ENCODE results near the gene MAGEB3.

Gene MAGEB3

GRCh38 chrX:30280428-30280827, 50.0 kb downstream of the MAGEB3 start:
- Histone ChIP-seq H3K4me3 (ENCODE audit: low read length) (no peak overlapping the region), H3K36me3 (ENCODE audit: control insufficient read depth, insufficient read depth, low read length) (no peaks in the 10 kb centered on the region), H3K9ac (ENCODE audit: low read length) (no peak overlapping the region), H2BK120ac (ENCODE audit: low read depth, low read length) (no peak overlapping the region), H3K4me2 (ENCODE audit: low read length) (no peak overlapping the region), H3K27me3 (ENCODE audit: insufficient read depth, low read length, poor library complexity) (no peaks in the 10 kb centered on the region), H2AK5ac (ENCODE audit: low read length) (no peak overlapping the region), H3K4me1 (ENCODE audit: control insufficient read depth, low read depth, low read length) (no peaks in the 10 kb centered on the region), H2BK15ac (replicated peaks; ENCODE audit: low read depth) (no peak overlapping the region), H2BK5ac (ENCODE audit: low read length) (no peak overlapping the region), H4K5ac (ENCODE audit: low read length) (no peak overlapping the region), H3K27ac (ENCODE audit: low read depth, low read length) (no peak overlapping the region), H3K56ac (ENCODE audit: low read length) (no peak overlapping the region), H3K79me1 (ENCODE audit: low read length) (no peaks in the 10 kb centered on the region), H3K18ac (ENCODE audit: low read length) (no peak overlapping the region), H3K4ac (ENCODE audit: low read depth, low read length) (no peak overlapping the region), H3K23ac (ENCODE audit: low read length) (no peak overlapping the region), H4K8ac (ENCODE audit: low read depth, low read length) (no peak overlapping the region), H3K79me2 (ENCODE audit: control insufficient read depth, insufficient read depth, low read length) (no peaks in the 10 kb centered on the region)
- WGBS (ENCODE audit: extremely low coverage, insufficient coverage, low lambda C conversion rate), result no CpG with 5 or more reads among the region's 1 CpG
- DNase-seq, result no peak

GRCh38 chrX:30282527-30282926, 52.1 kb downstream of the MAGEB3 start:
- H3K27me3 ChIP-seq (ENCODE audit: insufficient read depth, low read length, poor library complexity), result no peaks in the 10 kb centered on the region
- no peak overlapping the region for H3K27ac ChIP-seq (ENCODE audit: low read depth, low read length)
- H3K18ac ChIP-seq (ENCODE audit: low read length), result no peak overlapping the region
- H2BK5ac ChIP-seq (ENCODE audit: low read length), result no peak overlapping the region
- no peak overlapping the region for H4K8ac ChIP-seq (ENCODE audit: low read depth, low read length)
- H3K79me1 ChIP-seq (ENCODE audit: low read length), result no peaks in the 10 kb centered on the region
- no peaks in the 10 kb centered on the region for H3K79me2 ChIP-seq (ENCODE audit: control insufficient read depth, insufficient read depth, low read length)
- H3K4ac ChIP-seq (ENCODE audit: low read depth, low read length), result no peak overlapping the region
- no peaks in the 10 kb centered on the region for H3K36me3 ChIP-seq (ENCODE audit: control insufficient read depth, insufficient read depth, low read length)
- no peak overlapping the region for H2BK120ac ChIP-seq (ENCODE audit: low read depth, low read length)
- no peak overlapping the region for H2AK5ac ChIP-seq (ENCODE audit: low read length)
- no peak overlapping the region for H3K56ac ChIP-seq (ENCODE audit: low read length)
- no peak overlapping the region for H3K23ac ChIP-seq (ENCODE audit: low read length)
- no peak overlapping the region for H3K4me2 ChIP-seq (ENCODE audit: low read length)
- no peak overlapping the region for H3K9ac ChIP-seq (ENCODE audit: low read length)
- no peak overlapping the region for H2BK15ac ChIP-seq (replicated peaks; ENCODE audit: low read depth)
- H3K4me1 ChIP-seq (ENCODE audit: control insufficient read depth, low read depth, low read length), result no peaks in the 10 kb centered on the region
- DNase-seq, result no peak
- no peak overlapping the region for H3K4me3 ChIP-seq (ENCODE audit: low read length)
- H4K5ac ChIP-seq (ENCODE audit: low read length), result no peak overlapping the region

- H3K79me2 ChIP-seq (ENCODE audit: control insufficient read depth, insufficient read depth, low read length), result no peaks in the 10 kb centered on the region
- H3K4me1 ChIP-seq (ENCODE audit: control insufficient read depth, low read depth, low read length), result no peaks in the 10 kb centered on the region
- no peak overlapping the region for H3K4me3 ChIP-seq (ENCODE audit: low read length)
- H3K27ac ChIP-seq (ENCODE audit: low read depth, low read length), result no peak overlapping the region
- no peak overlapping the region for H4K8ac ChIP-seq (ENCODE audit: low read depth, low read length)
- no peak overlapping the region for H2AK5ac ChIP-seq (ENCODE audit: low read length)
- no peak overlapping the region for H3K4me2 ChIP-seq (ENCODE audit: low read length)
- H3K18ac ChIP-seq (ENCODE audit: low read length), result peak overlapping the region; percentile 60
- no peak overlapping the region for H2BK15ac ChIP-seq (replicated peaks; ENCODE audit: low read depth)
- H2BK5ac ChIP-seq (ENCODE audit: low read length), result no peak overlapping the region
- no peak overlapping the region for H3K4ac ChIP-seq (ENCODE audit: low read depth, low read length)
- H3K79me1 ChIP-seq (ENCODE audit: low read length), result no peaks in the 10 kb centered on the region
- WGBS (ENCODE audit: extremely low coverage, insufficient coverage, low lambda C conversion rate), result no CpG with 5 or more reads among the region's 3 CpGs
- no peak overlapping the region for H2BK120ac ChIP-seq (ENCODE audit: low read depth, low read length)
- no peak overlapping the region for H3K23ac ChIP-seq (ENCODE audit: low read length)
- H4K5ac ChIP-seq (ENCODE audit: low read length), result no peak overlapping the region
- no peak overlapping the region for H3K9ac ChIP-seq (ENCODE audit: low read length)
- no peak overlapping the region for H3K56ac ChIP-seq (ENCODE audit: low read length)
- H3K27me3 ChIP-seq (ENCODE audit: insufficient read depth, low read length, poor library complexity), result no peaks in the 10 kb centered on the region
- no peaks in the 10 kb centered on the region for H3K36me3 ChIP-seq (ENCODE audit: control insufficient read depth, insufficient read depth, low read length)
- DNase-seq, result peak; percentile 64
These were observed 53.2 kb downstream of the MAGEB3 start for GRCh38 chrX:30283456-30284200.
